HepG2 (cell line): Measurements from ENCODE around the gene SOWAHD. TPM values are rescaled to one million over a fixed set of nuclear protein-coding genes. Genes with fewer than 3 reads are reported as not detected.

Experiments
- CBFB ChIP-seq: sonication (generic); formaldehyde crosslinking; IDR thresholded peaks from 2 replicates; pipeline ENCODE4 v1.4.0; 2020; ENCODE audit warnings: missing genetic modification reagents
- ELF1 ChIP-seq: sonication (generic); formaldehyde crosslinking; IDR thresholded peaks from 2 replicates; pipeline ENCODE4 v1.4.0; 2020; ENCODE audit warnings: missing genetic modification reagents
- FIP1L1 ChIP-seq: fragments of 200-400 bp; formaldehyde crosslinking; IDR thresholded peaks from 2 replicates; pipeline ENCODE4 v1.6.1; 2018; ENCODE audit warnings: low read depth, mild to moderate bottlenecking, low read length, moderate library complexity, borderline replicate concordance; ENCODE audit not compliant: insufficient read depth
- FOXC1 ChIP-seq: sonication (generic); formaldehyde crosslinking; IDR thresholded peaks from 2 replicates; pipeline ENCODE4 v1.8.0; 2022; ENCODE audit warnings: mild to moderate bottlenecking, missing genetic modification reagents, borderline replicate concordance
- KDM1A ChIP-seq: IDR thresholded peaks from 2 replicates; pipeline ENCODE4 v1.6.1; 2016; ENCODE audit warnings: missing compliant biosample characterization
- KDM2A ChIP-seq: sonication (generic); formaldehyde crosslinking; IDR thresholded peaks from 2 replicates; pipeline ENCODE4 v1.4.0; 2020; ENCODE audit warnings: low read depth, missing genetic modification reagents, borderline replicate concordance
- KDM4B ChIP-seq: sonication (generic); formaldehyde crosslinking; IDR thresholded peaks from 2 replicates; pipeline ENCODE4 v1.4.0; 2020; ENCODE audit warnings: missing genetic modification reagents
- NCOA5 ChIP-seq: sonication (generic); formaldehyde crosslinking; IDR thresholded peaks from 2 replicates; pipeline ENCODE4 v1.4.0; 2020; ENCODE audit warnings: missing genetic modification reagents
- PPARG ChIP-seq: conservative IDR thresholded peaks from 2 replicates; pipeline ENCODE4 v1.6.1; 2016; ENCODE audit warnings: missing biosample characterization, missing genetic modification reagents
- RAD21 ChIP-seq: fragments of 450-650 bp; formaldehyde crosslinking; IDR thresholded peaks from 2 replicates; pipeline ENCODE4 v1.5.0; 2020; ENCODE audit warnings: mild to moderate bottlenecking
- TSC22D2 ChIP-seq: sonication (generic); formaldehyde crosslinking; IDR thresholded peaks from 2 replicates; pipeline ENCODE4 v1.5.1; 2020; ENCODE audit warnings: missing genetic modification reagents, mild to moderate bottlenecking, borderline replicate concordance
- ZBTB42 ChIP-seq: sonication (generic); formaldehyde crosslinking; IDR thresholded peaks from 2 replicates; pipeline ENCODE4 v1.5.0; 2020; ENCODE audit warnings: mild to moderate bottlenecking, missing genetic modification reagents
- ZNF878 ChIP-seq: sonication (generic); formaldehyde crosslinking; IDR thresholded peaks from 2 replicates; pipeline ENCODE4 v1.8.1; 2023; ENCODE audit warnings: mild to moderate bottlenecking, missing genetic modification reagents, moderate library complexity
- polyA plus RNA-seq, 8 experiments: library from polyadenylated mRNA; depleted of rRNA in 3 of 8; stranded (reverse) in 7 of 8; unstranded in 1 of 8; fragments of >200 nt; fragmentation: Illumina TruSeq in 4 of 8; extraction: Trizol in 4 of 8; gene quantifications; 2 replicates each; pipeline versions ENCODE4 v1.2.1 to v1.2.3, GENCODE V29; 2011 to 2016; ENCODE audit warnings: low read depth in 4 of 8, missing spikeins in 1 of 8, mixed read lengths in 1 of 8; ENCODE audit not compliant: insufficient read depth in 1 of 8
- total RNA-seq, 5 experiments: library from RNA; depleted of rRNA; stranded (reverse); fragments of >200 nt; fragmentation: Illumina TruSeq; extraction: Trizol; gene quantifications; 2 replicates each; pipeline ENCODE4 v1.2.3, GENCODE V29; 2016; ENCODE audit warnings: low read depth in 1 of 5
- TF ChIP-seq, protein P1 (sequence below): sonication (generic); formaldehyde crosslinking; IDR thresholded peaks from 2 replicates; pipeline ENCODE4 v1.8.1; 2023; ENCODE audit warnings: mild to moderate bottlenecking, inconsistent platforms, moderate library complexity, missing genetic modification reagents, borderline replicate concordance
- TF ChIP-seq, protein P2 (sequence below): sonication (generic); formaldehyde crosslinking; conservative IDR thresholded peaks from 2 replicates; pipeline ENCODE4 v1.4.0; 2020; ENCODE audit warnings: mild to moderate bottlenecking, missing genetic modification reagents, moderate library complexity
- TF ChIP-seq, protein P3 (sequence below): sonication (generic); formaldehyde crosslinking; IDR thresholded peaks from 2 replicates; pipeline ENCODE4 v1.5.0; 2020; ENCODE audit warnings: missing genetic modification reagents, mild to moderate bottlenecking, borderline replicate concordance
- TF ChIP-seq, protein P4 (sequence below), 2 experiments: fragments of 450-650 bp in 1 of 2; sonication (generic) in 1 of 2; formaldehyde crosslinking; IDR thresholded peaks; 2 replicates each; pipeline versions ENCODE4 v1.5.0 to v1.8.0; 2020 to 2022; ENCODE audit warnings: mild to moderate bottlenecking in 1 of 2, missing genetic modification reagents in 1 of 2
- TF ChIP-seq, protein P5 (sequence below): sonication (generic); formaldehyde crosslinking; IDR thresholded peaks from 2 replicates; pipeline ENCODE4 v1.8.0; 2022; ENCODE audit warnings: missing genetic modification reagents, mild to moderate bottlenecking, inconsistent platforms, borderline replicate concordance

Gene SOWAHD
- total and polyA plus RNA-seq, 2 of the 13 experiments (the other 11 are each of a cell fraction or from before 2014, with no cell fraction given), result 1.0 to 1.3 TPM

DNA sequence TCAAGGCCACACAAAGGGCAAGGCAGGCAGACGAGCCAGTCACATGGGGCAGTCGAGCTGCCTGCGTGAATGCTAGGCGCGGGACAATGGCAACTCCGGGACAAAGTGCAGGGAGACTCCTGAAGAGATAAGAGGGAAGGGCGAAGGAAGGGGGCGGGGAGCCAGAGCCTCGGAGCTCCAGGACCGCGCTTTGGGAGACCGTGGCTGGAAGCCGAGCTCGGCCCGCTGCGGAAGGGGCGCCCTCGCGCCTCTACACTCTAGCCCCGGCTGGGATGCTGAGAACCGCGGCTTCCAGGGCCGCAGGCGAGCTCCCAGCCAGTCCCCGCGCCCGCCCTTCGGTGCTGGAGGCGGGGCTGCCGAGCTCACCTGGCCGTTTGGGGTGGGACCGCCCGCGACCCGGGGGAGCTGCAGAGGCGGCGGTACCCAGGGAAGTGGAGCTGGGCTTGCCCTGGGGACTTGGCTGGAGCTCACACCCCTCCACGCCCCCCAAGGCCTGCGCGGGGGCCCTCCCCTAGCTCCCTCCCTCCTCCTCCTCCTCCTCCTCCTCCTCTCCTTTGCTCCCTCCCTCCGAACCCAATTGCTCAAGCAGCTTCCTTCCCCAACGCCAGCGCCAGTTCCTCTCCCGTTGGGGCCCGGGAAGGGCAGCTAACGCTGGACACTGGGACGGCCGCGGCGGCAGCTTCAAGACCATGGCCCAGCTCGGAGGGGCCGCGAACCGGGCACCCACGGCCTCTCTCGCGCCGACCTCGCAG lies at the start of gene SOWAHD (continued):
- TF ChIP-seq, protein P1, sequence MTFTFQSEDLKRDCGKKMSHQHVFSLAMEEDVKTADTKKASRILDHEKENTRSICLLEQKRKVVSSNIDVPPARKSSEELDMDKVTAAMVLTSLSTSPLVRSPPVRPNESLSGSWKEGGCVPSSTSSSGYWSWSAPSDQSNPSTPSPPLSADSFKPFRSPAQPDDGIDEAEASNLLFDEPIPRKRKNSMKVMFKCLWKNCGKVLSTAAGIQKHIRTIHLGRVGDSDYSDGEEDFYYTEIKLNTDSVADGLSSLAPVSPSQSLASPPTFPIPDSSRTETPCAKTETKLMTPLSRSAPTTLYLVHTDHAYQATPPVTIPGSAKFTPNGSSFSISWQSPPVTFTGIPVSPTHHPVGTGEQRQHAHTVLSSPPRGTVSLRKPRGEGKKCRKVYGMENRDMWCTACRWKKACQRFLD (CRISPR knock-in tag), result no peak
- TF ChIP-seq PPARG (CRISPR knock-in tag) (0 out of 2 replicates have a peak, but pooled peaks have one; percentile 11), CBFB (CRISPR knock-in tag) (no peak), ZBTB42 (CRISPR knock-in tag) (no peak), KDM2A (CRISPR knock-in tag) (peak; percentile 47; the same call in 1 of the 2 replicates), ELF1 (CRISPR knock-in tag) (no peak), KDM4B (CRISPR knock-in tag) (no peak), ZNF878 (no peak), FOXC1 (CRISPR knock-in tag) (no peak), FIP1L1 (no peak), TSC22D2 (no peak), NCOA5 (CRISPR knock-in tag) (no peak), RAD21 (CRISPR knock-in tag) (no peak), KDM1A (no peak)
- TF ChIP-seq, protein P2, sequence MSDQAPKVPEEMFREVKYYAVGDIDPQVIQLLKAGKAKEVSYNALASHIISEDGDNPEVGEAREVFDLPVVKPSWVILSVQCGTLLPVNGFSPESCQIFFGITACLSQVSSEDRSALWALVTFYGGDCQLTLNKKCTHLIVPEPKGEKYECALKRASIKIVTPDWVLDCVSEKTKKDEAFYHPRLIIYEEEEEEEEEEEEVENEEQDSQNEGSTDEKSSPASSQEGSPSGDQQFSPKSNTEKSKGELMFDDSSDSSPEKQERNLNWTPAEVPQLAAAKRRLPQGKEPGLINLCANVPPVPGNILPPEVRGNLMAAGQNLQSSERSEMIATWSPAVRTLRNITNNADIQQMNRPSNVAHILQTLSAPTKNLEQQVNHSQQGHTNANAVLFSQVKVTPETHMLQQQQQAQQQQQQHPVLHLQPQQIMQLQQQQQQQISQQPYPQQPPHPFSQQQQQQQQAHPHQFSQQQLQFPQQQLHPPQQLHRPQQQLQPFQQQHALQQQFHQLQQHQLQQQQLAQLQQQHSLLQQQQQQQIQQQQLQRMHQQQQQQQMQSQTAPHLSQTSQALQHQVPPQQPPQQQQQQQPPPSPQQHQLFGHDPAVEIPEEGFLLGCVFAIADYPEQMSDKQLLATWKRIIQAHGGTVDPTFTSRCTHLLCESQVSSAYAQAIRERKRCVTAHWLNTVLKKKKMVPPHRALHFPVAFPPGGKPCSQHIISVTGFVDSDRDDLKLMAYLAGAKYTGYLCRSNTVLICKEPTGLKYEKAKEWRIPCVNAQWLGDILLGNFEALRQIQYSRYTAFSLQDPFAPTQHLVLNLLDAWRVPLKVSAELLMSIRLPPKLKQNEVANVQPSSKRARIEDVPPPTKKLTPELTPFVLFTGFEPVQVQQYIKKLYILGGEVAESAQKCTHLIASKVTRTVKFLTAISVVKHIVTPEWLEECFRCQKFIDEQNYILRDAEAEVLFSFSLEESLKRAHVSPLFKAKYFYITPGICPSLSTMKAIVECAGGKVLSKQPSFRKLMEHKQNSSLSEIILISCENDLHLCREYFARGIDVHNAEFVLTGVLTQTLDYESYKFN, result peak; percentile 77
- TF ChIP-seq, protein P3, sequence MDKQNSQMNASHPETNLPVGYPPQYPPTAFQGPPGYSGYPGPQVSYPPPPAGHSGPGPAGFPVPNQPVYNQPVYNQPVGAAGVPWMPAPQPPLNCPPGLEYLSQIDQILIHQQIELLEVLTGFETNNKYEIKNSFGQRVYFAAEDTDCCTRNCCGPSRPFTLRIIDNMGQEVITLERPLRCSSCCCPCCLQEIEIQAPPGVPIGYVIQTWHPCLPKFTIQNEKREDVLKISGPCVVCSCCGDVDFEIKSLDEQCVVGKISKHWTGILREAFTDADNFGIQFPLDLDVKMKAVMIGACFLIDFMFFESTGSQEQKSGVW, result no peak
- TF ChIP-seq, protein P4, sequence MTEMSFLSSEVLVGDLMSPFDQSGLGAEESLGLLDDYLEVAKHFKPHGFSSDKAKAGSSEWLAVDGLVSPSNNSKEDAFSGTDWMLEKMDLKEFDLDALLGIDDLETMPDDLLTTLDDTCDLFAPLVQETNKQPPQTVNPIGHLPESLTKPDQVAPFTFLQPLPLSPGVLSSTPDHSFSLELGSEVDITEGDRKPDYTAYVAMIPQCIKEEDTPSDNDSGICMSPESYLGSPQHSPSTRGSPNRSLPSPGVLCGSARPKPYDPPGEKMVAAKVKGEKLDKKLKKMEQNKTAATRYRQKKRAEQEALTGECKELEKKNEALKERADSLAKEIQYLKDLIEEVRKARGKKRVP (CRISPR knock-in tag; IDR thresholded peaks at IDR 0.05), result no peak
- TF ChIP-seq, protein P5, sequence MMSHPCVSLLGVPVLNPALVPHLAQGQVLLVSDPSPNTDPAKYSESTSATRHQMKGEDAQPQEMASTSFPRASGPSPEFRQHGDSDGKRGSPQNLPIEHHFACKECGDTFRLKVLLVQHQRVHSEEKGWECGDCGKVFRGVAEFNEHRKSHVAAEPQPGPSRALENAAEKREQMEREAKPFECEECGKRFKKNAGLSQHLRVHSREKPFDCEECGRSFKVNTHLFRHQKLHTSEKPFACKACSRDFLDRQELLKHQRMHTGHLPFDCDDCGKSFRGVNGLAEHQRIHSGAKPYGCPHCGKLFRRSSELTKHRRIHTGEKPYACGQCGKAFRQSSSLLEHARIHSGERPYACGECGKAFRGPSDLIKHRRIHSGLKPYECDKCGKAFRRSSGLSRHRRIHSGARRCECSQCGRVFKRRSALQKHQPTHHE (CRISPR knock-in tag), result no peak; the same call in 1 of the 2 replicates
